Measurements from ENCODE around the gene PIEZO2.

GRCh38 chr18:10745971-10746370 lies 403.4 kb downstream of the PIEZO2 start:
- no peak for TF ChIP-seq POLR2AphosphoS5 (IDR thresholded peaks at IDR 0.05; ENCODE audit: borderline replicate concordance, low read depth, low read length)
- no peak for TF ChIP-seq EZH2 (IDR thresholded peaks at IDR 0.05)

Data from SK-N-MC (cell line).